ENCODE measurements around the gene BCR.

Gene BCR

DNA sequence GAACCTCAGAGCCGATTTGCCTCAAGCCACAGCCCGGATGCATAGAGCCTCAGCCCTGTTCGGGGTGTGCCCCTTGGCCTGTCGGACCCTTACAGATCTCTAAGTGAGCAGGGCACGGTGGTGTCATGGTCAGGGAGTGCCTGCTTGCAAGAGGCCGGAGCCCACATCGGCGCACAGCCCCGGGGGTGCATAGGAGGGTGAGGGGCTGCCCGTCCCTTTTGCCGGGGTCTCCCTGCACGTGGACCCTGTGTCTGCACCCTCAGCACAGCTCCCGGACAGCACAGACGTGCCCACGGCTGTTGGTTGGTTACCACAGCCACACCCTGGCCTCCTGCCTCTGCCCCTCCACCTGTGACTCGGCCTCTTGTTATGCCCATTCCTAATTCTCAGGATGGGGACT lies 28.5 kb upstream of the BCR start:
- no peak for DNase-seq (ENCODE audit: low read depth in 2 of 2)

GRCh38 chr22:23152238-23153114 lies 27.8 kb upstream of the BCR start:
- DNase-seq (ENCODE audit: low read depth in 2 of 2): no peak

DNA sequence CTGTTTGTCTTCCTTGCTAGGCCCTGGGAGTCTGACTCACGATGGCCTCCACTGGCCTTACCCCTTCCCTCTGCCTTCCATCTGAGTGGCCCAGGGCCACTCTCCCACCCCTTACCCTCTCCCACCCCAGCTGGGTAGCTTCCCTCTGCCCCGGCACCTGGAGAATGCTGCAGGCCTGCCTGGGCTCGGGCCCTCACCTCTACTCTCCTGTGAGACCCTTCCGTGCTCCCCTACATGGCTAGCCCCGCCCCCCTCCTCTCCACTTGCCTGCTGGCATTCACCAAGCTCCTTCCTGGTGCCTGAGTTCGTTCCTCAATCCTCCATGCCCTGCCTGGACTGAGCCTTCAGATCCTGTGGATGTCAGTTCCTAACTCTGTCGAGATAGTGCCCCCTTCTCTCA lies 26.3 kb upstream of the BCR start:
- no peak for DNase-seq (ENCODE audit: low read depth in 2 of 2)

GRCh38 chr22:23154461-23154860 lies 25.8 kb upstream of the BCR start:
- DNase-seq (ENCODE audit: low read depth in 2 of 2): no peak

GRCh38 chr22:23155143-23155542 lies 25.2 kb upstream of the BCR start:
- DNase-seq (ENCODE audit: low read depth in 2 of 2): no peak

GRCh38 chr22:23155831-23156230 lies 24.5 kb upstream of the BCR start:
- DNase-seq (ENCODE audit: low read depth in 2 of 2): no peak

DNA sequence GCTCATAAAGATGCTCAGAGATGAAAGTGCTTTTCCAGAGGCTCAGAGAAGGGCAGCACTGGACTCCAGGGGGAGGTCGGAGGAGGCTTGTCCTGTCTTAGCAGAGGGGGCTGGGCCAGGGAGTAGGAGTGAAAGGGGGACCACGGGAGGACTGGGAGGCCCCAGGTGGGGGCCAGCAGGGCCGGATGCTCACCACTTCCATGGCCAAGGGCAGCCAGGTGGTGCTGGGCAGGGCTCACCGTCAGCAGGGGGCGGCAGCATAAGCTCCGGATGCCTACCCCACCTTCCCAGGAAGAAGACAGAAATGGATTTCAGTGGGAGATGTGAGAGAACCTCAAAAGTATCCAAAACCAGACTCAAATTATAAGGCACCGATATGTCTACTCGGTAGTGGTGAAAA lies 24.0 kb upstream of the BCR start:
- no peak for DNase-seq (ENCODE audit: low read depth in 2 of 2)

GRCh38 chr22:23157560-23158515 lies 22.5 kb upstream of the BCR start:
- no peak for DNase-seq (ENCODE audit: low read depth in 2 of 2)

DNA sequence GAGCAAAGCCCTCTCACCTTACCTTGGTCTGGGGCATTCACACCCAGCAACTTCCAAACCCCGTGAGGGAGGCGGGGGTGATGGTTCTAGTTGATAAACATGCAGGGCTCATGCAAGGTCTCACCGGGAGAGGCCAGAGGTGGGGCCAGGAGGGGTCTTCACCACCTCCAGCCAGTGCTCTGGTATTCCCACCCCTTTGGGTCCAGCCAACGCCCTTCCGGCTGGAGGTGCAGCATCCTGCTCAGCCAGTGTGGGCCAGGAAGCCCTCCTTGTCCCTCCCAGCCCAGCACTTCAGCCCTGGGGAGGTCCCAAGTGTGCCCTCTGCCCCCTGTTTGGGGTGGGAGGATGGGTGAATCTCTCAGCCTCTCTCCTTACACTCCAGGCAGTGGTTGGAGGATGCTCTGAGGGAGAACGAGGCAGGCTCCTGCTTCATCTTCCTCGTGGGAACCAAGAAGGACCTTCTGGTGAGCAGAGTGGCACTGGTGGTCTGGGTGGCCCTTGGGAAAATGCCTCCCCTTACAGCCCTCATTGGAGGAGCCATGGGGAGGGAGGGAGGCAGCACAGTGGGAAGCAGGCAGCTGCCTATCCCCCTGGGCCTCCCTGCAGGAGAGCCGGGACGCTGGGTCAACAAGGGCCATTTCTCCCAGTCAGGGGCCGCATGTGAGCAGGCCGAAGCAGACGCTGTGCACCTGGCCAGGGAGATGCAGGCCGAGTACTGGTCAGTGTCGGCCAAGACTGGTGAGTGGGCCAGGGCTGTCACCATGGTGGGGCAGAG lies 21.6 kb upstream of the BCR start:
- no peak for DNase-seq (ENCODE audit: low read depth in 2 of 2)

- DNase-seq (ENCODE audit: low read depth in 2 of 2): no peak
Measured at GRCh38 chr22:23159291-23159630, 21.0 kb upstream of the BCR start.

GRCh38 chr22:23161029-23161428 lies 19.3 kb upstream of the BCR start:
- DNase-seq (ENCODE audit: low read depth in 2 of 2): no peak

- DNase-seq (ENCODE audit: low read depth in 2 of 2): no peak
Measured at GRCh38 chr22:23161574-23161973, 18.7 kb upstream of the BCR start.

DNA sequence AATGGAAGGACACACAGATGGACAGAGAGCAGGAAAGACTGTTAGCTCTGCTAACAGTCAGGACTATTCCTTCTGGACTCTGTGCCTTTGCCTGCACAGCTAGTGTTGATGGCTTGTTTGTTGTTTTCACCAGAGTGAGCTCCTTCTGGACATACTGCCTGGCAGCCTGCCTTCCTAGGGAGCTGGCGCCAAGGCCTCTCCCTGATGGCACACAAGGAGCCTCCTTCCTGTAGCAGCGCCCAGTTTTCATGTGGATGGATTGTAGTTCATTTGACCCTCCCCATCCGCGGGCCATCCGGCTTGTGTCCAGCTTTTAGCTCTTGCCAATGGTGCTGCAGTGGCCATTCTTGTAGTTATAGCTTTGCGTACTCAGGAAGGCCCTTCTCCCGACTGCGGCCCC lies 16.6 kb upstream of the BCR start:
- DNase-seq (ENCODE audit: low read depth in 2 of 2): no peak

DNA sequence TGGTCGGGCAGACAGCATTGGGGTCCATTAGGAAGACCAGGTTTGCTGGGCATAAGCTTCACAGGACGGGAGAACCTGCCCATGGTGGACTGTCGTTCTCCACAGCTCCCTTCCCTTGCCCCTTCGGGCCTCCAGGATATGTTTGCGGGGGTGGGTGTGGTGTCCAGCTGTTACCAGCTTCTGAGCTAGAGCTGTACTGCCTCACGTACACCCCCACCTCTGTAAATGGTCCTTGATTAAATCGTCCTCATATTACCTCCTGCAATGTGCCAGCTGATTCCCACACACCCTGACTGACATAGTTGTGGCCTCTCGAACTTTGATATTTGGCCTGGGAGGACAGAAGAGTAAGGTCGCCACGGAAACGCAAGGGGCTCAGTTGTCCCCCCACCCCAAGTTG lies 16.2 kb upstream of the BCR start:
- no peak for DNase-seq (ENCODE audit: low read depth in 2 of 2)

DNA sequence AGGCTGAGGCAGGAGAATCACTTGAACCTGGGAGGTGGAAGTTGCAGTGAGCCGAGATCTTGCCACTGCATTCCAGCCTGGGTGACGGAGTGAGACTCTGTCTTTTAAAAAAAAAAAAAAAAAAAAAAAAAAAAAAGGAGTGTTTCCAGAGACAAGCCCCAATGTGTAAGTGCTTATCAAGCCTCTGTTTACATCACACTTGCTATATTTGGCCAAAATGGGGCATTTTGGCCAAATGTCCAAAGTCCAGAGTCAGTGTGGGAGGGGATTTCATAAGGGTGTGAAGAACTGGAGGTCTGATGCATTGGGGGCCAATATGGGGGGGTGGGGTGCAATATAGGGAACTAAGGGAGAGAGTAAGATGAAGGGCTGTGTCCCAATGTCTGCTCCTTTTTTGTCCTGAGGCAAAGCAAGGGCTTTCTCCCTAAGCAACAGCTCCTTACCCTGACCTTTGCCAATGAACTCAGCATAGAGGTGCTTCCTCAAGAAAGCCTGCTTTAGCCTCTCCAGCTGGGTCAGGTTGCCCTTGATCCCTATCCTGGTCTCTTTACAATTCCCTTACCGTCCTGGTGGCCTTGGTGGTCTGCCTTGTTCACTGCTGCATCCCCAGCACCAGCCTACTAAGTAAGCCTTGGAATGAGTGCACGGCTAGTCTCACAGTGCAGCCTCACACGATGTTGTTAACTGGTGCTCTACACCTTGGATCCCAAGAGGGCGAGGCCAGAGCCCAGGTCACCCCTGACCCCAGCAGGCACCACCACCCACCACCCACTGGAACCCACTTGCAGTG lies 14.1 kb upstream of the BCR start:
- DNase-seq (ENCODE audit: low read depth in 2 of 2): no peak

DNA sequence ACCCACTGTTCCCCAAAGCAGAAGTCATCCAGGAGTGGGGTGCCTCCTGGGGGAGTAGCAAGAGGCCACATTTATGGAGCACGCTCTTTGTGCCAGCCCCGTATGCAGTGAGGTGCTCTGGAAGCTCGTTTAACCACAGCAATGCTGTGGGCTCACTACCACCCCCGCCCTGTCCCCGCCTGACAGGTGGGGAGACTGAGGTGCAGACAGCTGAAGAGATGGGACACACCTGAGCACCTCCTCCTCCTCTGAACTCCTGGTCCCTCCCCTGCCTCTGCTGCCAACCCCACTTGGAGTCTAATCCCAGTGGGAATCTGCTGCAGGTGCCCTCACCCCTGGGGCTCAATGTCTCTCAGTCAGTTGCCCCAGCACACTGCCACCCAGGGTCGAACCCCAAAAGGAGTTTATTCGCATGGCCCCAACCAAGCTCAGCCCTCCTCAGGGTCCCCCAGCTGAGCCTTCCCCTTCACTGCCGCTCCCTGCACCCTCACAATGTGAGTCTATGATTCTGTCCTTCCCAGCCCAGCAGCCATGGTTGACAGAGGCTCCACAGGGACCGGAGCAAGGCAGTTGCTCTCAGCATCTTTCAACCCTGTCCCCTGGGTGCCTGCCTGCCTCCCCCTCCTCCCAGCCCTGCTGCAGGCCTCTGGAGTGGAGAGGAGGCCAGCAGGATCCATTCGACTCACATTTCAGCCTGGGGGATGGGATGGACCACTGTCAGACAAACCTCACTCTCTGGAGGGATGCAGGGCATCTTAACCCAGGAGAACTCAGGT lies 13.3 kb upstream of the BCR start:
- no peak for DNase-seq (ENCODE audit: low read depth in 2 of 2)

DNA sequence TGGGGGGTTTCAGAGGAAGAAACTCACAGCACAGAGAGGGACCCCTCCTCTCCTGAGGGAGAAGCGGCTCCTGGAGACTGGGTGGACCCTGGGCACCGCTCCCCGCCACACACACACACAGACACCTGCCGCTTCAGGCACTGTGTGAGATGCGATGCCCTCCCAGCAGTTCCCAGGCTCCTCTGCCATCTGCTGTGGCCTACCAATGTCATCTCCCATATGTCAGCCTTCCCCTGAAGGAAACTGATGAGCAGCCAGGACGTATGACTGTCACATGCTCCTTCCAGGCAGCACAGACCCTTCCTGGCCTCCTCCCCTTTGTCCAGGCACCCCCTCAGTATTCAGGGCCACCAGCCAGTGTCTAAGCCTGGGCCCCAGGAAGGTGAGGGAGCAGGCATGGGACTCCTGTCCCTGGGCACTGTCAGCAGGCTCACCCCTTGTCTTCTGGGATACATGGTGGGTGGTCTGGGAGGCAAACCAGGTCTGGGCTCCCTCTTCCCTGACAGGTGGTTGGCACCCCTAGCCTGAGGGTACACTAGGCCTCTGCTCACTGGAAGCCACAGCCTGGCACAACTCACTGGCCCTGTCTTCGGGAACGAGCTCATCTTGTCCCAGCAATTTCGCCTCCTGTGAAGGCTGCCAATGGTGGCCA lies 11.8 kb upstream of the BCR start:
- no peak for DNase-seq (ENCODE audit: low read depth in 2 of 2)

DNA sequence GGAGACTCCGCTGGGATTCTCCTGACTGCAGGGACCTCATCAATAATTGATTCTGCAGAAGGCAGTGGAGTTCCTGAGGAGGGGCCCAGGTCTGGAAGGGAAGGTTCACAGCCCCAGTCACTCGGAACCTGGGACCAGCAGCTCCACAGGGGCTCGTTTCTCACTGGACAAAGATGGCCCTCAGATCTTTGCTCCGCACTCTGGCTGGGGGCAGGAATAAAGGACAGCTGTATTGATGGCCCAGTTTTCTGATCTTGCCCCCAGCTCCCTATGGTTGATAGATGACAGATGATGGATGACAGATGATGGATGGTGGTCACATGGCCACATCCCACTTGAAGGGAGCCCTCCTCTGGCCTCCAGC lies 11.3 kb upstream of the BCR start:
- no peak for DNase-seq (ENCODE audit: low read depth in 2 of 2)

GRCh38 chr22:23175817-23176644 lies 4.3 kb upstream of the BCR start:
- no peak for DNase-seq (ENCODE audit: low read depth in 2 of 2)

Data from stimulated activated CD8-positive, alpha-beta memory T cell treated with anti-CD3 and anti-CD28 coated beads, Interleukin-2, amount 100 ng/mL, for 1 hour (primary cell).